GM19238 (cell line): Measurements from ENCODE around the gene MUC20.
"Not testable (repeated sequence)": the region's sequence is repeated elsewhere in the genome, so short reads cannot be mapped to it uniquely, and the experiment has no call there.

Source experiments
- DNase-seq: peaks from one replicate; pipeline ENCODE4 v3.0.0; 2011; ENCODE audit warnings: low spot score; ENCODE audit not compliant: insufficient read length

Gene MUC20

GRCh38 chr3:195720831-195721506 lies at the start of gene MUC20:
MUC20 (plus strand) TSS chr3:195720978; CDS start chr3:195721008, 30 bp downstream.
- DNase-seq: not testable (repeated sequence)

- DNase-seq: not testable (repeated sequence)
Observed at GRCh38 chr3:195671283-195671682, 49.5 kb upstream of the MUC20 start.

GRCh38 chr3:195673711-195674110 lies 47.1 kb upstream of the MUC20 start:
- not testable (repeated sequence) for DNase-seq

- not testable (repeated sequence) for DNase-seq
Observed at GRCh38 chr3:195678391-195679015, 42.3 kb upstream of the MUC20 start.

GRCh38 chr3:195680690-195681089 lies 40.1 kb upstream of the MUC20 start:
- not testable (repeated sequence) for DNase-seq

- DNase-seq: not testable (repeated sequence)
Observed at GRCh38 chr3:195681458-195682103, 39.2 kb upstream of the MUC20 start.

- DNase-seq: not testable (repeated sequence)
Observed at GRCh38 chr3:195682104-195682742, 38.6 kb upstream of the MUC20 start.

- DNase-seq: not testable (repeated sequence)
Observed at GRCh38 chr3:195683722-195684526, 36.9 kb upstream of the MUC20 start.

GRCh38 chr3:195684527-195685257 lies 36.1 kb upstream of the MUC20 start:
- not testable (repeated sequence) for DNase-seq

GRCh38 chr3:195686537-195687208 lies 34.1 kb upstream of the MUC20 start:
- DNase-seq: not testable (repeated sequence)

- DNase-seq: not testable (repeated sequence)
Observed at GRCh38 chr3:195687209-195687760, 33.5 kb upstream of the MUC20 start.

- DNase-seq: not testable (repeated sequence)
Observed at GRCh38 chr3:195688471-195689183, 32.2 kb upstream of the MUC20 start.

- not testable (repeated sequence) for DNase-seq
Observed at GRCh38 chr3:195689184-195690070, 31.4 kb upstream of the MUC20 start.

- DNase-seq: no peak
Observed at GRCh38 chr3:195690951-195691350, 29.8 kb upstream of the MUC20 start.

- DNase-seq: not testable (repeated sequence)
Observed at GRCh38 chr3:195691596-195692353, 29.0 kb upstream of the MUC20 start.

GRCh38 chr3:195692354-195692685 lies 28.5 kb upstream of the MUC20 start:
- DNase-seq: no peak

GRCh38 chr3:195692781-195693427 lies 27.9 kb upstream of the MUC20 start:
- DNase-seq: no peak
